Gastrocnemius medialis (tissue), 4 donors: ENCODE data around the gene GPR155.

Source experiments
- POLR2A ChIP-seq, 2 donors: fragments of 450-650 bp; IDR thresholded peaks; one replicate each; pipeline ENCODE4 v1.6.1; 2017; ENCODE audit warnings: antibody characterized with exemption in 2 of 2, mild to moderate bottlenecking in 2 of 2, moderate library complexity in 2 of 2
- TF ChIP-seq, protein P1 (sequence below), 5 experiments: fragments of 450-650 bp in 3 of 5; fragments of 200-600 bp in 2 of 5; sonication (generic) in 2 of 5; IDR thresholded peaks in 4 of 5; conservative IDR thresholded peaks in 1 of 5; 1 replicate in 4 of 5; 2 replicates in 1 of 5; pipeline ENCODE4 v1.5.1; 2016 to 2019; ENCODE audit warnings: antibody characterized with exemption in 5 of 5, mild to moderate bottlenecking in 3 of 5, moderate library complexity in 3 of 5

DNA sequence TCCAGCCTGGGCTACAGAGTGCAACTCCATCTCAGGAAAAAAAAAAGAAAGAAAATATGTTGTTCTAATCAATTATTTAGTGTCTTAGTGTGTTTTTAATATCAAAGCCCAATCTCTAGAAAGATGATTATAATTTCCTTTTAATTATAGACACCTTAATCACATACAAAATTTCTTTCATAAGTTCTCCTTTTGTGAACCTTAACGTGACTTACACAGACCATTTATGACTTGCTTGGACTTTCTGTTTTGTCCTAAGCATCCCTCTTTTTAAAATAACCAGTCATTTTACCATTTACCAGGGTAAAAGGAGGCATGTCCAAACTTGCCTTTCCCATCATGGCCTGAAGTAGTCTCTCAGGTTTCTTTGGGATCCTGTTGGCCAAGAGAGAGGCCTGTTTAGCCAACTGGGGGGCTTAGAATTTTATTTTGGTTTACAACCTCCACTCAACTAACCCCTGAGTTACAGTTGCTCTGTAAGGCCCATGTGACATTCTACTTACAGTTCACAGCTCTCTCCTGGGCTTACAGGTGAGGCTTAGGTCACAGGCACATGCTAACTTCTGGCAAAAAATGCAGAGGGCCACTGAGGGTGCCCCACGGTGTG lies 23.9 kb upstream of the GPR155 start:
- TF ChIP-seq, protein P1, sequence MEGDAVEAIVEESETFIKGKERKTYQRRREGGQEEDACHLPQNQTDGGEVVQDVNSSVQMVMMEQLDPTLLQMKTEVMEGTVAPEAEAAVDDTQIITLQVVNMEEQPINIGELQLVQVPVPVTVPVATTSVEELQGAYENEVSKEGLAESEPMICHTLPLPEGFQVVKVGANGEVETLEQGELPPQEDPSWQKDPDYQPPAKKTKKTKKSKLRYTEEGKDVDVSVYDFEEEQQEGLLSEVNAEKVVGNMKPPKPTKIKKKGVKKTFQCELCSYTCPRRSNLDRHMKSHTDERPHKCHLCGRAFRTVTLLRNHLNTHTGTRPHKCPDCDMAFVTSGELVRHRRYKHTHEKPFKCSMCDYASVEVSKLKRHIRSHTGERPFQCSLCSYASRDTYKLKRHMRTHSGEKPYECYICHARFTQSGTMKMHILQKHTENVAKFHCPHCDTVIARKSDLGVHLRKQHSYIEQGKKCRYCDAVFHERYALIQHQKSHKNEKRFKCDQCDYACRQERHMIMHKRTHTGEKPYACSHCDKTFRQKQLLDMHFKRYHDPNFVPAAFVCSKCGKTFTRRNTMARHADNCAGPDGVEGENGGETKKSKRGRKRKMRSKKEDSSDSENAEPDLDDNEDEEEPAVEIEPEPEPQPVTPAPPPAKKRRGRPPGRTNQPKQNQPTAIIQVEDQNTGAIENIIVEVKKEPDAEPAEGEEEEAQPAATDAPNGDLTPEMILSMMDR (IDR thresholded peaks at IDR 0.05 in 4 of 5, conservative IDR thresholded peaks at IDR 0.05 in 1 of 5): no peak
- TF ChIP-seq POLR2A (IDR thresholded peaks at IDR 0.05): no peak
